Measurements from ENCODE around the gene HIPK2.

Gene HIPK2

GRCh38 chr7:139741239-139741638 lies 36.6 kb downstream of the HIPK2 start:
- Histone ChIP-seq H3K4me3 (ENCODE audit: low read depth, low read length) (no peak overlapping the region), H3K36me3 (ENCODE audit: control insufficient read depth, insufficient read depth, low read length) (no peaks in the 10 kb centered on the region), H3K4me1 (peaks cover 48% of the 10 kb centered on the region), H3K9me3 (ENCODE audit: control insufficient read depth, low read length) (no peaks in the 10 kb centered on the region), H3K79me2 (peaks cover 34% of the 10 kb centered on the region), H2AFZ (no peak overlapping the region), H3K4me2 (ENCODE audit: low read length) (no peak overlapping the region), H3K27ac (no peak overlapping the region), H3K9ac (no peak overlapping the region), H3K27me3 (ENCODE audit: control insufficient read depth, insufficient read depth, low read length) (no peaks in the 10 kb centered on the region)
- TF ChIP-seq CTCF (IDR thresholded peaks at IDR 0.05) = no peak

DNA sequence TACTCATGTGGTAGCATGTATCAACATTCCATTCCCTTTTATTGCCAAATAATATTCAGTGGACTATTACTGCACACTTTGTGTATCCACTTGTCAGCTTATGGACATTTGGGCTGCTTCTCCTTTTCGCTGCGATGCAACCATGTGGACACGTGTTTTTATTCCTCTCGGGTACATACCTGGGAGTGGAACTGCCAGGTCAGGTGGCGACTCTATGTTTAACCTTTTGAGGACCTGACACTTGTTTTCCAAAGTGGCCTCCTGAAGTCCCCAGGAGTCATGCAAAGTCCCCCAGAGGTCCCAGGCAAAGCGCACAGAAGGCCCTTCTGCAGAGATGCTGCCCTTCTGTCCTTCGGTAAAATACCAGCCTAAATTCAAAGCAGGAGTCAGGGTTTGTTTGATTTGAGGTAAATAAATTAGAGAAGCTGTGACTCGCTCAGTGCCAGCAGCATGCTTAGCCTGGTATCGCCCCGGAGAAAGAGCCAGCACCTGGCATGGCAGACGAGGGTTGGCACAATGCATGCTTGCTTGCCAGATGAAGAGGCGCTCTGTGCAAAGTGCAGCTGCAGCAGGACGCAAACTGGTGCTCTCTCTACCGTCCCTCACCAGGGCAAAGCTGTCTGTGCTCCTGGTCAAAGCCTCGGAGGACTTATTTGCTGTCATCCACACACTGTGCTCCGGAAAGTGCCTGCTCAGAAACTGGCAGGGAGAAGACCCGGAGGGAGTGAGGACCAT lies 37.8 kb downstream of the HIPK2 start:
- no peaks in the 10 kb centered on the region for H3K36me3 ChIP-seq (ENCODE audit: control insufficient read depth, insufficient read depth, low read length)
- H3K27me3 ChIP-seq (ENCODE audit: control insufficient read depth, insufficient read depth, low read length) = no peaks in the 10 kb centered on the region
- H3K27ac ChIP-seq = no peak overlapping the region
- no peaks in the 10 kb centered on the region for H3K9me3 ChIP-seq (ENCODE audit: control insufficient read depth, low read length)
- H3K79me2 ChIP-seq = peaks cover 33% of the 10 kb centered on the region
- peaks cover 49% of the 10 kb centered on the region for H3K4me1 ChIP-seq
- no peak overlapping the region for H3K9ac ChIP-seq
- H3K4me2 ChIP-seq (ENCODE audit: low read length) = no peak overlapping the region
- TF ChIP-seq CTCF (IDR thresholded peaks at IDR 0.05) = no peak
- no peak overlapping the region for H2AFZ ChIP-seq
- H3K4me3 ChIP-seq (ENCODE audit: low read depth, low read length) = no peak overlapping the region

DNA sequence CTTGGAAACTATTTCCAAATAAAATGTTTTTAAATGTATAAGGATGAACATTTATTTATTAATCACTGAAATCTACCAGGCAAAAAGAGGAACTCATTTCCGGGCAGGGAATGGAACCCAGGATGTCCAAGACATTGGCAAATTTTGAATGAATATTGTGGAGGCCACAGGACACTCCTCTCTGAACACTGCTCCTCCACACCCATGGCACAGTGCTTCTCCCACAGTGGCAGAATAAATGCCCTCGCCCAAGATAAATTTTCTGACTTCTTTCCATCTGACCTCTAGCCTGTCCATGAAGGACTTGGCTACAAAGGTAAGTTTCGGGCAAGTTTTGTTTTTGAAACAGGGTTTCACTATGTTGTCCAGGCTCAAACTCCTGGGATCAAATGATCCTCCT lies 39.0 kb downstream of the HIPK2 start:
- Histone ChIP-seq H3K4me3 (ENCODE audit: low read depth, low read length) (no peak overlapping the region), H3K79me2 (peaks cover 21% of the 10 kb centered on the region), H3K4me2 (ENCODE audit: low read length) (no peak overlapping the region), H2AFZ (no peak overlapping the region), H3K36me3 (ENCODE audit: control insufficient read depth, insufficient read depth, low read length) (no peaks in the 10 kb centered on the region), H3K9me3 (ENCODE audit: control insufficient read depth, low read length) (no peaks in the 10 kb centered on the region), H3K27me3 (ENCODE audit: control insufficient read depth, insufficient read depth, low read length) (no peaks in the 10 kb centered on the region), H3K4me1 (peaks cover 47% of the 10 kb centered on the region), H3K9ac (no peak overlapping the region), H3K27ac (no peak overlapping the region)
- no peak for TF ChIP-seq CTCF (IDR thresholded peaks at IDR 0.05)

GRCh38 chr7:139738101-139738489 lies 39.7 kb downstream of the HIPK2 start:
- Histone ChIP-seq H3K4me1 (peaks cover 46% of the 10 kb centered on the region), H3K79me2 (peaks cover 16% of the 10 kb centered on the region), H3K4me2 (ENCODE audit: low read length) (peak overlapping the region; percentile 43), H3K27me3 (ENCODE audit: control insufficient read depth, insufficient read depth, low read length) (no peaks in the 10 kb centered on the region), H3K27ac (peak overlapping the region; percentile 56), H2AFZ (no peak overlapping the region), H3K9me3 (ENCODE audit: control insufficient read depth, low read length) (no peaks in the 10 kb centered on the region), H3K9ac (no peak overlapping the region), H3K4me3 (ENCODE audit: low read depth, low read length) (no peak overlapping the region), H3K36me3 (ENCODE audit: control insufficient read depth, insufficient read depth, low read length) (no peaks in the 10 kb centered on the region)
- no peak for TF ChIP-seq CTCF (IDR thresholded peaks at IDR 0.05)
